Measurements from ENCODE around the gene PPFIBP1. TPM values are rescaled to one million over a fixed set of nuclear protein-coding genes. Genes with fewer than 3 reads are reported as not detected.

PPFIBP1 gene
- total and polyA plus RNA-seq, 2 of the 8 experiments (the other 6 are each of a cell fraction or from before 2014, with no cell fraction given): 7.7 to 31.3 TPM

DNA sequence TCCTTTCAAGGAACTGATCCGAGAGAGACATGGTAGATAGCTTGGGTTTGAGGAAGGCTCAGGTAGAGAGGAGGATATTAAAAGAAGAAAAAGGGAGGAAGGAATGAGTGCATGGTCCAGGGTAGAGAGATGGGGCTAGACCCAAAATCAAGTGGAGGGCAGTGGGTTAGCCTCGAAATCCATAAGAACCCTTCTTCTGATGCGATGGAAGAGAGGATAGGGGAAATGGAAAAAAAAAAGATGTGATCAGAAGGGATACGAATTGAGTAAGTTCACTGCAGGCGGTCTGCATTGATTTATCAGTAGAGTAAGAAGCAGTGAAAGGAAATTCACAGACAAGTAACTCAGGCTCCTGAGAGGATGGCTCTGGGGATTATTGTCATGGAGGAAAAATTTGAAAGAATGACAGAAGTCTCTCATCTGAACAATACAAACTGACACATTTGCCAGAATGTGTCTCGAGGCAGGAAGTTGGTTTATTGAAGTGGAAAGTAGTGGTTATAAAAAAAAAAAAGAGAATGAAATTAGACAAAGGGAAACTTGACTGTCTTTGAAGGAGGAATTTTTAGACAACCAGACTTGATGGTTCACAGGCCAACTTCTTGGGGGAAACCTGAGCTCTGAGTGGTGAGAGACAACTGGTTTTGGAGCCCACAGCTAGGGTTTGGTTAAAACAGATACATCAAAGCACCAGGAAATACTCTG, 10.2 kb downstream of the PPFIBP1 start:
- 93% methylated on average over 6 of the region's 6 CpGs; no CpG with 5 or more reads in 1 of the 2 experiments for WGBS, 2 experiments (ENCODE audit: extremely low coverage in 1 of 2, insufficient coverage in 1 of 2, insufficient read length in 1 of 2, insufficient replicate concordance in 2 of 2, low coverage in 1 of 2, low lambda C conversion rate in 2 of 2, missing lambda C conversion rate in 1 of 2)
- TF ChIP-seq CBX8 (IDR thresholded peaks at IDR 0.05; ENCODE audit: borderline replicate concordance, low read depth, low read length): no peak
- no peak for TF ChIP-seq CEBPB (IDR thresholded peaks at IDR 0.05; ENCODE audit: low read depth, low read length)
- H3K23ac ChIP-seq (ENCODE audit: insufficient read length): no peak overlapping the region
- CTCF ChIA-PET (ENCODE audit: partially characterized antibody): interaction anchor here (0.6 kb wide), 1 partner anchor 107 kb away, joined by 3 read pairs; no protein-coding TSS in a partner anchor
- no peak overlapping the region for H3K4ac ChIP-seq (replicated peaks; ENCODE audit: insufficient read length, low read depth, low read length)
- no peak overlapping the region for H2AK5ac ChIP-seq (ENCODE audit: low read depth, low read length)
- no peak overlapping the region for H3K9ac ChIP-seq (replicated peaks in 1 of 4; ENCODE audit: extremely low read depth in 1 of 4, low read depth in 3 of 4, low read length in 3 of 4)
- no peak overlapping the region for H3K56ac ChIP-seq (replicated peaks; ENCODE audit: insufficient read length, low read depth, low read length)
- no peak overlapping the region for H2AFZ ChIP-seq (ENCODE audit: low read length)
- H4K8ac ChIP-seq (ENCODE audit: extremely low read depth, insufficient read depth, low read length): no peak overlapping the region
- H3K23me2 ChIP-seq (ENCODE audit: low read depth, low read length): no peaks in the 10 kb centered on the region
- no peak overlapping the region for H3K27ac ChIP-seq (ENCODE audit: low read depth, low read length)
- peaks cover 0 to 8% (median 2%) of the 10 kb centered on the region in 4 experiments; a peak in 2 of 7 replicates for H3K4me1 ChIP-seq (replicated peaks in 1 of 4; ENCODE audit: control insufficient read depth in 3 of 4, insufficient read depth in 4 of 4, low read length in 3 of 4)
- H3K79me2 ChIP-seq (ENCODE audit: control insufficient read depth in 1 of 2, insufficient read depth in 2 of 2, low read length in 2 of 2): peaks cover 0 to 30% of the 10 kb centered on the region in 2 experiments; a peak in 3 of 4 replicates
- H3K27me3 ChIP-seq (replicated peaks in 1 of 4; ENCODE audit: control insufficient read depth in 3 of 4, extremely low read depth in 1 of 4, insufficient read depth in 3 of 4, low read length in 3 of 4): no peaks in the 10 kb centered on the region
- no peak overlapping the region for H3K18ac ChIP-seq (ENCODE audit: extremely low read depth, low read length)
- no peak overlapping the region for H3K4me2 ChIP-seq (ENCODE audit: insufficient read depth in 1 of 2, low read depth in 2 of 2, low read length in 2 of 2)
- H3K36me3 ChIP-seq (ENCODE audit: control insufficient read depth in 2 of 4, insufficient read depth in 4 of 4, low read length in 3 of 4): no peaks in the 10 kb centered on the region
- H4K91ac ChIP-seq (replicated peaks; ENCODE audit: insufficient read length, low read length): no peak overlapping the region
- peaks cover 5% of the 10 kb centered on the region; the same call in 1 of the 2 replicates for H3K79me1 ChIP-seq (ENCODE audit: low read depth, low read length)
- POLR2A ChIA-PET (ENCODE audit: partially characterized antibody): interaction anchor here (0.6 to 1.5 kb wide), 2 partner anchors 11 to 585 kb away, joined by 4 to 5 read pairs; partner anchors contain the start of gene PPFIBP1
- peaks cover 0 to 2% of the 10 kb centered on the region in 2 experiments for H4K20me1 ChIP-seq (replicated peaks in 1 of 2; ENCODE audit: control insufficient read depth in 1 of 2, insufficient read depth in 2 of 2, low read length in 2 of 2)
- DNase-seq (ENCODE audit: low read depth in 1 of 2, low spot score in 2 of 2) (no peak), FAIRE-seq (no peak)
- H4K5ac ChIP-seq (ENCODE audit: insufficient read length, low read depth, low read length): no peak overlapping the region
- H2BK120ac ChIP-seq (replicated peaks; ENCODE audit: low read depth, low read length): no peak overlapping the region
- no peak overlapping the region for H2BK12ac ChIP-seq (ENCODE audit: low read depth, low read length)
- no peak overlapping the region for H2BK5ac ChIP-seq (ENCODE audit: low read depth, low read length)
- no peak overlapping the region for H2BK15ac ChIP-seq (ENCODE audit: low read length)
- no peak overlapping the region for H3K4me3 ChIP-seq (ENCODE audit: extremely low read depth in 1 of 4, insufficient read depth in 2 of 4, low read depth in 3 of 4, low read length in 4 of 4)
- no peak overlapping the region for H2BK20ac ChIP-seq (ENCODE audit: low read length)
- H3K9me3 ChIP-seq (ENCODE audit: insufficient read depth in 2 of 2, low read depth in 1 of 2, low read length in 1 of 2): no peaks in the 10 kb centered on the region
- H3K14ac ChIP-seq (ENCODE audit: insufficient read length): no peak overlapping the region

Measured in H1 (cell line).